A549 (cell line): ENCODE results near the gene F11R.

Experiments used
- JUN ChIP-seq, 2 experiments: fragments of >200 bp; sonication (Bioruptor Twin); formaldehyde crosslinking; IDR thresholded peaks; 2 replicates in 1 of 2; 3 replicates in 1 of 2; pipeline ENCODE4 v1.6.1; 2016 to 2017
- MYC ChIP-seq: IDR thresholded peaks from 2 replicates; pipeline ENCODE4 v1.6.1; 2012; ENCODE audit warnings: mild to moderate bottlenecking, inconsistent platforms, low read length, improper control_type of control experiment, borderline replicate concordance
- POLR2AphosphoS2 ChIP-seq: conservative IDR thresholded peaks from 2 replicates; pipeline ENCODE4 v1.6.1; 2012; ENCODE audit warnings: low read length, improper control_type of control experiment, inconsistent platforms
- REST ChIP-seq: fragments of 200-600 bp; sonication (generic); IDR thresholded peaks from 2 replicates; pipeline ENCODE4 v1.6.1; 2016; ENCODE audit warnings: antibody characterized with exemption, mild to moderate bottlenecking, moderate library complexity
- TF ChIP-seq, protein P1 (sequence below): fragments of >200 bp; sonication (Bioruptor Twin); formaldehyde crosslinking; IDR thresholded peaks from 3 replicates; pipeline ENCODE4 v1.5.1; 2016

DNA sequence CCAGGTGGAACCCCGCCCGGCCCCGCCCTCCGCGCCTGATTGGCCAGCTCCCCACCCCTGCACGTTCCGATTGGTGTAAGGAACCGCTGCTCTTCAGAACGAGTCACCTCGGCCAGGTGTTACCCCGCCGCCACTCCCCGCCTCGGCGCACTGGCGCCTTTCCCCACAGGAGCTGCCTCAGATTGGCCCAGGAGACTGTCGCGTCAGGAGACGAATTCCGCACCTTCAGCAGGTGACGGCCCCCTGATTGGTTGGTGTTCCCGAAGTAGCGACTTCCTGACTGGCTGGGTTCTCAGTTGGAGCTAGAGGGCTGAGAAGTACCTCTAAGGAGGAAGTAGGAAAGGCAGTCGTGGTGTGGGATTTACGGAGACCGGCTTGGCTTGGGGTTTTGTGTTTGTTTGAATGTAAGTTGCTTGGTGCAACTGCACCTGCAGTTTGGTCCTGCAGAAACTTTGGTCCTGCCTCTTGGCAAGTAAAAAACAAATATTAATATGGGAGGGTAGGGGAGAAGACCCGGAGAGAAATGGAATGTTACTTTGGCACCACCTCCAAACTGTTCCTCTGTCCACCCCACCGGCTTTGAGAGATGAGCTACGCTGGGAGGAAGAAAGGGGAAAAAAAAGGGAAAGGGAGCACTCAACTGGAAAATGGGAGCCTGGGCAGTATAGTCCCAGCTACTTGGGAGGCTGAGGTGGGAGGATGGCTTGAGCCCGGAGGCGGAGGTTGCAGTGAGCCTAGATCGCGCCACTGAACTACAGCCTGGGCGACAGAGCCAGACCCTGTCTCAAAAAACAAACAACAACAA lies 415 bp upstream of the F11R start:
- TF ChIP-seq MYC (no peak), JUN (IDR thresholded peaks at IDR 0.05) (no peak; a peak in 1 of 5 replicates), REST (no peak), POLR2AphosphoS2 (no peak)
- TF ChIP-seq, protein P1, sequence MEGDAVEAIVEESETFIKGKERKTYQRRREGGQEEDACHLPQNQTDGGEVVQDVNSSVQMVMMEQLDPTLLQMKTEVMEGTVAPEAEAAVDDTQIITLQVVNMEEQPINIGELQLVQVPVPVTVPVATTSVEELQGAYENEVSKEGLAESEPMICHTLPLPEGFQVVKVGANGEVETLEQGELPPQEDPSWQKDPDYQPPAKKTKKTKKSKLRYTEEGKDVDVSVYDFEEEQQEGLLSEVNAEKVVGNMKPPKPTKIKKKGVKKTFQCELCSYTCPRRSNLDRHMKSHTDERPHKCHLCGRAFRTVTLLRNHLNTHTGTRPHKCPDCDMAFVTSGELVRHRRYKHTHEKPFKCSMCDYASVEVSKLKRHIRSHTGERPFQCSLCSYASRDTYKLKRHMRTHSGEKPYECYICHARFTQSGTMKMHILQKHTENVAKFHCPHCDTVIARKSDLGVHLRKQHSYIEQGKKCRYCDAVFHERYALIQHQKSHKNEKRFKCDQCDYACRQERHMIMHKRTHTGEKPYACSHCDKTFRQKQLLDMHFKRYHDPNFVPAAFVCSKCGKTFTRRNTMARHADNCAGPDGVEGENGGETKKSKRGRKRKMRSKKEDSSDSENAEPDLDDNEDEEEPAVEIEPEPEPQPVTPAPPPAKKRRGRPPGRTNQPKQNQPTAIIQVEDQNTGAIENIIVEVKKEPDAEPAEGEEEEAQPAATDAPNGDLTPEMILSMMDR = no peak
